IMR-90 (cell line): ENCODE measurements around the gene RASSF4. TPM values are rescaled to one million over a fixed set of nuclear protein-coding genes. Genes with fewer than 3 reads are reported as not detected.

Experiments used
- ATAC-seq: fragments of 200-7000 bp; cut with Tn5 transposase; 2 replicates; pipeline ENCODE4 v1.9.1; 2020; ENCODE audit warnings: low read depth, mild to moderate bottlenecking, moderate library complexity
- BruUV-seq: library from RNA; stranded (reverse); fragments of 400-500 nt; replicated peaks from 2 replicates; lab custom pipeline; 2021; lab: Mats Ljungman, UMichigan
- CTCF ChIA-PET: fragments of 300-600 bp; formaldehyde crosslinking; extraction: SDS; loops from one replicate; lab custom pipeline; 2021; ENCODE audit warnings: antibody characterized with exemption; lab: Yijun Ruan, JAX
- POLR2A ChIA-PET: fragments of 300-600 bp; sonication (Branson Sonifier 250); formaldehyde crosslinking; loops from one replicate; lab custom pipeline; 2022; ENCODE audit warnings: antibody characterized with exemption; ENCODE audit not compliant: unreplicated experiment; lab: Charles Lee
- DNase-seq: peaks from one replicate; pipeline ENCODE4 v3.0.0; 2013
- H2AFZ ChIP-seq: replicated peaks from 2 replicates; pipeline ENCODE3; 2013; ENCODE audit warnings: low read length, mild to moderate bottlenecking; ENCODE audit not compliant: poor library complexity
- H2AK5ac ChIP-seq: 2 replicates; pipeline ENCODE4 v1.6.1; 2013; ENCODE audit warnings: low read depth, low read length, inconsistent platforms
- H2AK9ac ChIP-seq: replicated peaks from 2 replicates; pipeline ENCODE3; 2013; ENCODE audit warnings: mild to moderate bottlenecking, low read depth, low read length, moderate library complexity; ENCODE audit not compliant: poor library complexity
- H2BK120ac ChIP-seq: 2 replicates; pipeline ENCODE4 v1.6.1; 2013; ENCODE audit warnings: low read depth, low read length, inconsistent platforms
- H2BK15ac ChIP-seq: 3 replicates; pipeline ENCODE4 v1.6.1; 2013; ENCODE audit warnings: low read depth, low read length, inconsistent platforms
- H2BK20ac ChIP-seq: 2 replicates; pipeline ENCODE4 v1.6.1; 2013; ENCODE audit warnings: low read depth, mild to moderate bottlenecking, inconsistent platforms, low read length, moderate library complexity
- H2BK5ac ChIP-seq: 2 replicates; pipeline ENCODE4 v1.6.1; 2013; ENCODE audit warnings: mild to moderate bottlenecking, low read depth, low read length, inconsistent platforms; ENCODE audit not compliant: poor library complexity, severe bottlenecking
- H3K14ac ChIP-seq: replicated peaks from 2 replicates; pipeline ENCODE4 v1.6.1; 2013; ENCODE audit warnings: low read depth, low read length, inconsistent platforms
- H3K18ac ChIP-seq: 2 replicates; pipeline ENCODE4 v1.6.1; 2013; ENCODE audit warnings: low read depth, low read length, control low read depth
- H3K23ac ChIP-seq: 2 replicates; pipeline ENCODE4 v1.6.1; 2013; ENCODE audit warnings: low read depth, low read length, inconsistent platforms
- H3K27ac ChIP-seq: 2 replicates; pipeline ENCODE4 v1.5.1; 2013; ENCODE audit warnings: mild to moderate bottlenecking, control low read depth, low read length; ENCODE audit not compliant: insufficient read depth
- H3K27me3 ChIP-seq: 2 replicates; pipeline ENCODE4 v1.6.1; 2013; ENCODE audit warnings: low read length; ENCODE audit not compliant: control insufficient read depth, insufficient read depth
- H3K36me3 ChIP-seq: 2 replicates; pipeline ENCODE4 v1.6.1; 2013; ENCODE audit warnings: low read length, mixed read lengths; ENCODE audit not compliant: control insufficient read depth, insufficient read depth
- H3K4ac ChIP-seq: 2 replicates; pipeline ENCODE4 v1.6.1; 2013; ENCODE audit warnings: low read depth, low read length, inconsistent platforms
- H3K4me1 ChIP-seq: 2 replicates; pipeline ENCODE4 v1.6.1; 2013; ENCODE audit warnings: low read length, mixed read lengths; ENCODE audit not compliant: control insufficient read depth, insufficient read depth
- H3K4me2 ChIP-seq: 2 replicates; pipeline ENCODE4 v1.6.1; 2013; ENCODE audit warnings: low read depth, mild to moderate bottlenecking, control low read depth, low read length, moderate library complexity
- H3K4me3 ChIP-seq: 2 replicates; pipeline ENCODE4 v1.5.1; 2013; ENCODE audit warnings: low read depth, mild to moderate bottlenecking, control low read depth, low read length, moderate library complexity; ENCODE audit not compliant: insufficient read depth
- H3K56ac ChIP-seq: 2 replicates; pipeline ENCODE4 v1.6.1; 2013; ENCODE audit warnings: low read length, inconsistent platforms; ENCODE audit not compliant: insufficient read depth; ENCODE audit errors: extremely low read depth
- H3K79me1 ChIP-seq, 2 experiments: 2 replicates each; pipeline ENCODE4 v1.6.1; 2013; ENCODE audit warnings: low read length in 2 of 2, inconsistent platforms in 1 of 2, low read depth in 1 of 2
- H3K9ac ChIP-seq: 2 replicates; pipeline ENCODE4 v1.6.1; 2013; ENCODE audit warnings: low read depth, low read length, control low read depth
- H3K9me1 ChIP-seq: 2 replicates; pipeline ENCODE4 v1.6.1; 2013; ENCODE audit warnings: low read length, inconsistent platforms; ENCODE audit not compliant: insufficient read depth
- H3K9me3 ChIP-seq: 2 replicates; pipeline ENCODE4 v1.6.1; 2013; ENCODE audit warnings: low read length; ENCODE audit not compliant: control insufficient read depth, insufficient read depth
- H4K20me1 ChIP-seq: 2 replicates; pipeline ENCODE4 v1.6.1; 2013; ENCODE audit warnings: low read length, inconsistent platforms; ENCODE audit not compliant: insufficient read depth
- H4K5ac ChIP-seq: 2 replicates; pipeline ENCODE4 v1.6.1; 2013; ENCODE audit warnings: mild to moderate bottlenecking, low read depth, low read length, control low read depth
- H4K8ac ChIP-seq, 2 experiments: 2 replicates each; pipeline ENCODE4 v1.6.1; 2013; ENCODE audit warnings: low read depth in 2 of 2, low read length in 2 of 2, control low read depth in 1 of 2, inconsistent platforms in 1 of 2
- H4K91ac ChIP-seq: 2 replicates; pipeline ENCODE4 v1.6.1; 2013; ENCODE audit warnings: low read depth, low read length, inconsistent platforms; ENCODE audit not compliant: insufficient read depth
- CHD1 ChIP-seq: IDR thresholded peaks from 2 replicates; pipeline ENCODE4 v1.6.1; 2012; ENCODE audit warnings: low read depth, low read length, improper control_type of control experiment
- CTCF ChIP-seq: conservative IDR thresholded peaks from 2 replicates; pipeline ENCODE4 v1.5.1; 2012; ENCODE audit warnings: mild to moderate bottlenecking, low read depth, low read length, improper control_type of control experiment
- MAZ ChIP-seq: IDR thresholded peaks from 2 replicates; pipeline ENCODE4 v1.6.1; 2012; ENCODE audit warnings: low read depth, mild to moderate bottlenecking, low read length, improper control_type of control experiment, moderate library complexity, borderline replicate concordance
- WGBS, 2 experiments: methylation state at CpG; one replicate each; pipeline versions ENCODE4 v1.1.5 to v1.1.7; 2013; ENCODE audit warnings: missing lambda C conversion rate in 2 of 2; ENCODE audit not compliant: insufficient read length in 1 of 2; ENCODE audit errors: extremely low coverage in 2 of 2; 5-methylcytosine and 5-hydroxymethylcytosine counted together
- dilution Hi-C: fragments of 300-500 bp; cut with HindIII; formaldehyde crosslinking; loops from one replicate; pipeline ENCODE4 v1.14.3; 2018; ENCODE audit warnings: low sequenced_read_pairs; ENCODE audit not compliant: unreplicated experiment
- in situ Hi-C: fragments of 300-500 bp; cut with MboI; formaldehyde crosslinking; loops from 3 replicates; pipeline ENCODE4 v1.14.3; 2019; ENCODE audit warnings: low sequenced_read_pairs, inconsistent platforms, mixed read lengths
- intact Hi-C: fragments of 100-400 bp; cut with micrococcal nuclease; formaldehyde crosslinking; loops from 2 replicates; pipeline ENCODE4 v1.10.0; 2022
- polyA plus RNA-seq, 3 experiments: library from polyadenylated mRNA; depleted of rRNA; stranded (reverse); fragments of >200 nt; gene quantifications; 2 replicates each; pipeline ENCODE4 v1.2.3, GENCODE V29; 2012; ENCODE audit warnings: low replicate concordance in 1 of 3
- total RNA-seq: library from RNA; depleted of rRNA; stranded (reverse); fragments of >200 nt; gene quantifications from 2 replicates; pipeline ENCODE4 v1.2.3, GENCODE V29; 2012

RASSF4 gene
- total and polyA plus RNA-seq, 2 of the 4 experiments (the other 2 are of a cell fraction) = 5.9 to 8.6 TPM

GRCh38 chr10:44974628-44975430 lies 15.2 kb downstream of the RASSF4 start (continued):
- peak; percentile 94 for TF ChIP-seq MAZ

- Histone ChIP-seq H4K20me1 (no peaks in the 10 kb centered on the region; the same call in 1 of the 2 replicates), H2AK5ac (peak overlapping the region; percentile 88), H2AK9ac (peak overlapping the region; percentile 66), H3K4ac (peak overlapping the region; percentile 26), H3K27me3 (no peaks in the 10 kb centered on the region), H3K4me1 (peaks cover 50% of the 10 kb centered on the region), H3K36me3 (peaks cover 23% of the 10 kb centered on the region; the same call in 1 of the 2 replicates), H3K9me3 (no peaks in the 10 kb centered on the region), H3K4me3 (no peak overlapping the region), H3K14ac (peak overlapping the region; percentile 69; the same call in 1 of the 2 replicates), H3K27ac (peak overlapping the region; percentile 78), H3K79me1 (peaks cover 3 to 63% of the 10 kb centered on the region in 2 experiments; a peak in 3 of 4 replicates), H3K23ac (peak overlapping the region; percentile 4; the same call in 1 of the 2 replicates), H2BK5ac (peak overlapping the region; percentile 85), H4K91ac (peak overlapping the region; percentile 38), H4K5ac (peak overlapping the region; percentile 8; the same call in 1 of the 2 replicates), H3K9me1 (peaks cover 23% of the 10 kb centered on the region), H3K9ac (no peak overlapping the region), H3K18ac (no peak overlapping the region), H2BK20ac (peak overlapping the region; percentile 39), H4K8ac (peak overlapping the region; percentile 87 to 94; a peak in 3 of 4 replicates), H2AFZ (peak overlapping the region; percentile 98), H3K56ac (no peak overlapping the region), H2BK120ac (peak overlapping the region; percentile 92), H3K4me2 (peak overlapping the region; percentile 84), H2BK15ac (0 out of 3 replicates have a peak overlapping the region, but pooled peaks have one; percentile 34)
- dilution Hi-C loops (no loop called here), intact Hi-C loops (loop anchor here (1.0 kb wide), 1 partner anchor 43 kb away; no protein-coding TSS in a partner anchor), in situ Hi-C loops (loop anchor here (25.0 kb wide), 4 partner anchors 1037 to 1838 kb away; partner anchors contain the start of genes CSGALNACT2 and HNRNPF)
- ATAC-seq (peak; percentile 13), DNase-seq (peak; percentile 76)
- no CpG with 5 or more reads among the region's 10 CpGs for WGBS, 2 experiments
- ChIA-PET POLR2A (no interaction called here), CTCF (interaction anchor here (1.0 to 1.1 kb wide), 2 partner anchors 40 to 43 kb away, joined by 3 read pairs; no protein-coding TSS in a partner anchor)
- no TSS peak for BruUV-seq
- TF ChIP-seq CTCF = no peak
- TF ChIP-seq CHD1 = no peak
These were observed 16.1 kb downstream of the RASSF4 start for GRCh38 chr10:44975431-44976331.
